C1 segment of cervical spinal cord (tissue), 14 donors: ENCODE results near the gene SRSF3.
"Not testable (repeated sequence)": the region's sequence is repeated elsewhere in the genome, so short reads cannot be mapped to it uniquely, and the experiment has no call there.

Experiments used
- DNase-seq, 14 donors: peaks; one replicate each; lab custom pipeline; 2025; lab: John Stamatoyannopoulos, UW

Gene SRSF3

DNA sequence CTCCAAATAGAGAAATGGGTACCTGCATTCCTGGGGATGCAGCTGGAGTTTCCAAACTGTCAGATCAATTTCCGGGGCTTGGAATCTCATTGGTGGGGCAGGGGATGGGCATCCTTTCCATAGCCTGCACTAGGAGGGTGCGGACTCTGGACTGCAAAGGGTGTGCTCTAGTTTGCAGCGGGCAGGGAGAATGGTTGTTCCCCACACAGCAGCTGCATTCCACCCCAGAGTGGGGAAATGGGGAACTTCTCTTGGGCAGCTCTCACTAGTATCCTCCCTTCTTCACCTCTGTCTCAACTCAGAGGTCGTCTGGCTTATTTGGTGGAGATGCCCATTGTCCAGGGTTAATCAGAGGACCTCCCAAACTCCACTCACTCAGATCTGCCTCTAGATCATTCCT is 49.8 kb downstream of the SRSF3 start:
- no peak for DNase-seq

GRCh38 chr6:36649086-36649485 is 54.9 kb downstream of the SRSF3 start:
- DNase-seq = no peak

DNA sequence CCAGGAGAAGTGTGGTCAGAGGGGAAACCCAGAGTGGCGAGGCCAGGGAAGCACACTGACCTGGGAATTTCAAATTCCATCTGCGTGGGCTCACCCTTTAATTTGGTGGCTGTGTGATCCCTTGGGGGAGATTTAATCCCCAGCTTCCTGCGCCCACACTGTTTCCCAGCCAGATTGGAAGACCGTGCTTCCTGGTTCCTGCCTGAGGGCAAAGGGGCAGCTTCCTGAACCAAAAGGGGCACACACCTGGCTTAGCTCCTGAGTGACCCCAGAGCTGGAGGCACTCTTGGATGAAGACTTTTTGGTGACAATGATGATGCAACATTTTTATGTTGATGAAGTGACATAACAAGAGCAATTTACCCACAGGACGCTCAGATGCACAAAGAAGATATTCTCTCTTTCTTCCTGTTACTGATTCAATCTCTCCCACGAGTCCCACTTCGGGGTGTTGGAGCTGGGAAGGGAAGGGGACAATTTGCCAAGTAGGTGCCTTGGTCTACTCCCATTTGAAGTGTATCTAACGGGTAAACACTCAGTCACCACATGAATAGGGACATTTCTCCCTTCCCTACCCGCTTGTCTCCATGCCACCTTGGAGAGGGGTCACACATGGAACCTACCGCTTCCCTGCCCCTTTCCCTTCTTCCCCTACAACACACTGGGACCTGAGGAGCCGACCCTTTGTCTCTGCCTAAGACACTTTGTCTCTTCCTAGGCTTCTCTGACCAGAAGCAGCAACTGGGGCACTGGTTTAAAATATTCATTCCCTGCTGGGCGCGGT is 55.7 kb downstream of the SRSF3 start:
- DNase-seq = no peak

GRCh38 chr6:36650848-36651478 is 56.8 kb downstream of the SRSF3 start:
- DNase-seq = no peak

- DNase-seq = no peak
Measured at GRCh38 chr6:36651659-36652379, 57.7 kb downstream of the SRSF3 start.

- DNase-seq = not testable (repeated sequence)
Measured at GRCh38 chr6:36654469-36654868, 60.3 kb downstream of the SRSF3 start.
